Amniotic stem cell (primary cell): ENCODE results near the gene BCL2L2.

Experiments used
- DNase-seq: peaks from one replicate; lab custom pipeline; 2025; lab: John Stamatoyannopoulos, UW

BCL2L2 gene

GRCh38 chr14:23299986-23300686 lies 6.5 kb upstream of the BCL2L2 start:
- no peak for DNase-seq

- no peak for DNase-seq
Measured at GRCh38 chr14:23300687-23301223, 5.9 kb upstream of the BCL2L2 start.

DNA sequence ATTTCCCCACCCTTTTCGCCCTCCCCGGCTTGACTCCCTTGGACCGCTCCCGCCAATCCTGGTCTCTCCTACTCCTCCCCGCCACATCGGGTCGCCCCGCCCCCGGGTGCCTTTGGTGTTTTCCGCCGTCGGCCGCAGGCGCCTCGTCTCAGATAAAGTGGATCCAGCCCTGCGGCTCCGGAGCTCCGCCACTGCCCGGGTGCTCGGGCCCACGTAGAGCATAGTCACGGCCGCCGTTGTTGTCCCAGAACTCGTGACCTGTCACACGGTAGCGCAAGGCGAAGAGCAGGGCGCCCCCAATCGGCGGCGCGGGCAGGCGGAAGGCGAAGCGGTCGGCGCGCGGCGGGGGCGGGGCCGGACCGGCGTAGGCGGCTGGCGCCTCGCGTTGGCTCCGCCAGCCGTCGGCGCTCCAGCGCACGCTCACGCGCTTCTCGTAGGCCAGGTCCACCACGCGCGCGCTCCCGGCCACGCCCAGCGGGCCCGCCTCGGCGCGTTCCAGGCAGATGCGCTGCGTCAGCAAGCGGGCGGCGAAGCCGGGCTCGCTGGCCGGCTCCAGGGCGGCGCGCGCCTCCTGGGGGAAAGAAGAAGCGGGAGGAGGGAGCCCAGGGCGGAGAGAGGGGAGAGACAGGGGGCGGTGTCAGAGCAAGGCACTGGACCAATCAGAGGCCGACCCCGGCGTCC lies 5.2 kb upstream of the BCL2L2 start:
- peak; percentile 97 for DNase-seq

DNA sequence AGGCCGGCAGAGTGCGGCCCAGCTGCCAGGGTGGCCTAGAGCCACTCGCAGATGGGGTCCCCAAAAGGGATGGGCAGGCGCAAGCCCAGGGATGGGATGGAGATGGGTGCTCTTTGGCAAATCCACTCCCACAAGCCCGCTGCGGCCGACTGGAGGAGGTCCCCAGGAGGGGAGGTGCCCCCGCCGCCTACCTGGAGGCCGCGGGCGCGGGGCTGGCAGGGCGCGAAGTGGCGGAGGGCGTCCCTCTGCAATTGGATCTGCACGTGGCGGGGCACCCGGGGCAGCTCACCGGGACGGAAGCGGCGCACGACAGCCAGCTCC lies 4.7 kb upstream of the BCL2L2 start:
- DNase-seq, result no peak

DNA sequence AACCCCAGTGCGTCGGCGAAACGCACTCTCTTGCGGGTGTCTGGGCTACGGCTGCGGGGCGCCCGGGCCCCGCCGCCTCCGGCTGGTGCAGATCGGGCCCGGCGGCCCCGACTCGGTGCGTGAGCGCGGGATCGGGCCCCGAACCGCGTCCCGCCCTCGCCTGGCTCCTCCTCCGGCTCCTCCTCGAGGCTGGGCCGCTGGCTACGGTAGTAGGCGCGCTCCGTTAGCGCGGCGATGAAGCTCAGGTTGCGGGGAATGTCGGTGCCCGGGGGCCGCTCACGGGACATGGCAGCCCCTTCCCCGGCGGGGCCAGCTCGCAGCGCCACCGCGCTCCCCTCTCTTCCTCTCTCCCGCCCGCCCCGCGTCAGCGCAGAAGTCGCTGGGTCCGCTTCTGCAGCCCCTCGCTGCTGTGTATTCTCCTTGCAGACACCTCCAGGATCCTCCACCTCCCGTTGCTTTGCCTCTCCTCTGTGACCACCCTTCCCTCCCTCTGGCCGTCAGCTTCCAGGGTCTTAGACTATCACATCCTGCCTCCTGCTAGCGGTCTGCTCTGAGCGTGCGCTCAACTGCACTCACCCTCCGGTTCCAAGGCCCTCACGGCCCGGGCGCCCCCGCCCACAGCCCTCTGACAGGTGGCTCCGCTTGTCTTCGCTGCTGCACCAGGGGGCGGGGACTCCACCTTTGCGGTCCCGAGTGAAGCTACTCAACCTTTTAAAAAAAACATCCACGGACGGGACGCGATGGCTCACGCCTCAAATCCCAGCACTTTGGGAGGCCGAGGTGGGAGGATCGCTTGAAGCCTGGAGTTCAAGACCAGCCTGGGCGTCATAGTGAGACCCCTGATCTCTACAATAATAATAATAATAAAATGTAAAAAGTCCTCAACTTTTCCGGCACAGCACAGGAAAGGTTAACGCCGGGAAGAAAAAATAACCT lies 4.1 kb upstream of the BCL2L2 start, which contains the start of gene PPP1R3E:
Gene PPP1R3E (minus strand): TSS at position 570 of the 936 bp plus-strand sequence. CDS start 283 bp downstream, at position 287.
- DNase-seq, result no peak

DNA sequence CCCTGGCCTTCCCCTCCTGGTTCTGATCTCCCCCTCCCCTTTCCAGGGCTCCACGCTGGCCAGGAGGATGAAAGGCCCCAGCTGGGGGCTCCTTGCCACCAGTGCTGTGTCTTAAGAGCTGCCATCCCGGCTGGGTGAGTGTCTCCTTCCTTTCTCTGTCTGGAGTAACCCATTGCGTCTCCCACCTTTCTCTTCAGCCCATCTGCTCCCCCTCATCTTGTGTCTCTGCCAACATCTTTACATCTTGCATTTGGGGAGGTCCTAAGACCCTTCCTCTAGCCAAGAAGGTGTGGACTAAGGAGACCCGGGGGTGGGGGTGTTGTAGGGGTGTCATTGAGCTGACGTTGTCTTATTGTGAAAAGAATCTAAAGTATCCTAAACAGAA lies 505 bp downstream of the BCL2L2 start:
- no peak for DNase-seq

DNA sequence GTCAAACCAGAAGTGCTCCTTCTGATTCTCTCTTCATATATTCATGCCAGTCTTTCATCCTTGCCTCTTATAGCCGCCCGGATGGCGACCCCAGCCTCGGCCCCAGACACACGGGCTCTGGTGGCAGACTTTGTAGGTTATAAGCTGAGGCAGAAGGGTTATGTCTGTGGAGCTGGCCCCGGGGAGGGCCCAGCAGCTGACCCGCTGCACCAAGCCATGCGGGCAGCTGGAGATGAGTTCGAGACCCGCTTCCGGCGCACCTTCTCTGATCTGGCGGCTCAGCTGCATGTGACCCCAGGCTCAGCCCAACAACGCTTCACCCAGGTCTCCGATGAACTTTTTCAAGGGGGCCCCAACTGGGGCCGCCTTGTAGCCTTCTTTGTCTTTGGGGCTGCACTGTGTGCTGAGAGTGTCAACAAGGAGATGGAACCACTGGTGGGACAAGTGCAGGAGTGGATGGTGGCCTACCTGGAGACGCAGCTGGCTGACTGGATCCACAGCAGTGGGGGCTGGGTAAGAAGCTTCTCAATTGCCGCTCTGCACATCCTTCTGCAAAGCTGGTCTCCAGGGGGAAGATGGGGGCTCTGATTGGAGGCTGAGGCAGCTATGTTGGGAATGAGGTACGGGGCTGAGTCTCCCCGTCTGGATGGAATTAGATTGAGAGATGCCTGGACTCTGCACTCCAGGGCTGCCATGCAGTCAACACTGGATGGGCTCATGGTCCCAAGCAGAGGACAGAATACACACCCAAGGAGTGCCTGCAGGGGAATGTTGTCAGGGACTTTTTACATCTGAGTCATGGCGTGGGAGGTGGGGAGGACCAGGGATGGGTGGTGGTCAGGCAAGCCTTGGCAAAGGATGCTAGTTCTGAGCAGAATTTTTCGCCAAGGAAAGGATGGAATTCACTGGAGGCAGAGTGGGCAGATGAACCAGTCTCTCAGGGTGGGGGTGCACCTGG lies 1.3 kb downstream of the BCL2L2 start:
- no peak for DNase-seq

DNA sequence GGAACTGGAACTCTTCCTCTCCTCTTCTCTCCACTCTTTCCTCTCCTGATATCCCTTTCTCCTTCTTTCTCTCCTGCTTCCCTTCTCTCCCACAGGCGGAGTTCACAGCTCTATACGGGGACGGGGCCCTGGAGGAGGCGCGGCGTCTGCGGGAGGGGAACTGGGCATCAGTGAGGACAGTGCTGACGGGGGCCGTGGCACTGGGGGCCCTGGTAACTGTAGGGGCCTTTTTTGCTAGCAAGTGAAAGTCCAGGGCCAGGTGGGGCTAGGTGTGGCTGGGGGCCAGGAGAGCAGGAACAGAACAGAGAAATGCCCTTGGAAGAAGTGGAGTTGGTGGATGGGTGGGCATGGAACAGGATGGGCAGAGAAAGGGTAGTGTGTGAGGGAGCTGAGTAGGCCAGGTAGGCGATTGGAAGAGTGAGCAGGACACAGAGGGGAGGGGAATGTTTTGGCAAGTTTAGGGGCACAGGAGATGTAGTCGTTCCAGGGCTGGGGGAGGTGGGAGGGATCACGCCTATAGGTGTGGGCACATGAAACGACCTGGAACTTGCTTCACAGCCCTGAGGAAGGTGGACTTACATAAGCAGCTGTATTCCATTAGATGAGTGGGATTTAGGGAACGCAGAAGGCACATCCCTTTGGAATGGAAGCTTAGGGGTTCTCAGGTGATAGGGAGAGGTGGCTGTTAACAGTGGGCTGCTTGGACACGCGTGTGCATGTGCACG lies 2.2 kb downstream of the BCL2L2 start:
- DNase-seq, result no peak

DNA sequence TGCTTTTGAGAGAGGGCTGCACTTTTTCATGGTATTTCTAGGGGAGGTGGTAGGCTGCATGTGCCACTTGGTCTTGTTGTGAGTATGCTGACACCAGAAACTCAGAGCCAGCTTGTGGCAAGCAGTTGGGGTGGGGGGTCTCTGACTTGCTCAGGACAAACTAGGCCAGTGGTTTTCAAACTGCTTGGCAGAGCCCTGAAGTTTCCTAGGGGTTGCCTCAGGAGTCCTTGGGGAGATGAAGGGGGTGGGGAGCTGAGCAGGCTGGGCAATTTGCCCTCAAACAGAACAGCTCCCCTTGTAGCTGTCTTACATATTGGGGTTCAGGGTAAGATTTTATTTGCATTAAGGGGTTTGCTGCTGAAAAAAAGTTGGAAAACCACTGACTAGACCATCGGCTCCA lies 3.9 kb downstream of the BCL2L2 start:
- no peak for DNase-seq

- DNase-seq, result no peak
Measured at GRCh38 chr14:23316300-23316699, 9.7 kb downstream of the BCL2L2 start.

DNA sequence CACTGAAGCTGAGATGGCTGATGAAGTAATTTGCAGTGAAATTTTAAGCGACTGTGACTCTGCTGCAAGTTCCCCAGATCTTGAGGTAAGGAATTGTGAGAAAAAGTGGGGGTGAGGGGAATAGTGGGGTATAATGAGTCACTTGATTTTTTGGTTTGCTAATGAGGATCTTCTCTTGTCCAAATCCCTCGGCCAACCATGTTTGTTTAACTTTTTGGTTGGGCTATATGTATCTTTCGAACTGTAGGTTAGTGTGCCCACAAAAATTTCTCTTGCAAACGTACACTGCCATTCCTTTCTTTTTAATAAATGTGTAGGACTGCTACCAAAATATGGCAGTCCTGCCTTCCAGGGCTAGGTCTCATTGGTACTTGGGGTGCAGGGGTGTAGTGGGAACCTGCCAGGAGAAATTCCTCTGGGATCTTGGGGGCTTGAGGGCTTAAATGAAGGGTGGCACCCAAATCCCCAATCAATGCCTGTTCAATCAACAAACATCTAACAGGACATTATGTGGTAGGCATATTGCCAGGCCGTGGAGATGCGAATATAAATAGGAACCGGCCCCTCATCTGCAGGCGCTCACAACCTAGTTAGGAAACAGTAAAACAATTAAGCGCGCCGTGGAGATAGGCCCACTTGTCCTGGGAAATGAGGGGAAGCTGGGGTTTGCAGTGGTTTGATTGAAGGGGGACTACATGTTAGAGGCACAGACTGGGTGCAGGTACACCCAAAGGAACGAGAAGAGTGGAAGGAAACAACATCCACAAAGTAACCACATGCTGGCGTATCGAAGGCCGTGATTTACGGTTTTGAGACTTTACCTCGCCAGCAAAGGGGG lies 13.3 kb downstream of the BCL2L2 start:
- DNase-seq, result no peak

DNA sequence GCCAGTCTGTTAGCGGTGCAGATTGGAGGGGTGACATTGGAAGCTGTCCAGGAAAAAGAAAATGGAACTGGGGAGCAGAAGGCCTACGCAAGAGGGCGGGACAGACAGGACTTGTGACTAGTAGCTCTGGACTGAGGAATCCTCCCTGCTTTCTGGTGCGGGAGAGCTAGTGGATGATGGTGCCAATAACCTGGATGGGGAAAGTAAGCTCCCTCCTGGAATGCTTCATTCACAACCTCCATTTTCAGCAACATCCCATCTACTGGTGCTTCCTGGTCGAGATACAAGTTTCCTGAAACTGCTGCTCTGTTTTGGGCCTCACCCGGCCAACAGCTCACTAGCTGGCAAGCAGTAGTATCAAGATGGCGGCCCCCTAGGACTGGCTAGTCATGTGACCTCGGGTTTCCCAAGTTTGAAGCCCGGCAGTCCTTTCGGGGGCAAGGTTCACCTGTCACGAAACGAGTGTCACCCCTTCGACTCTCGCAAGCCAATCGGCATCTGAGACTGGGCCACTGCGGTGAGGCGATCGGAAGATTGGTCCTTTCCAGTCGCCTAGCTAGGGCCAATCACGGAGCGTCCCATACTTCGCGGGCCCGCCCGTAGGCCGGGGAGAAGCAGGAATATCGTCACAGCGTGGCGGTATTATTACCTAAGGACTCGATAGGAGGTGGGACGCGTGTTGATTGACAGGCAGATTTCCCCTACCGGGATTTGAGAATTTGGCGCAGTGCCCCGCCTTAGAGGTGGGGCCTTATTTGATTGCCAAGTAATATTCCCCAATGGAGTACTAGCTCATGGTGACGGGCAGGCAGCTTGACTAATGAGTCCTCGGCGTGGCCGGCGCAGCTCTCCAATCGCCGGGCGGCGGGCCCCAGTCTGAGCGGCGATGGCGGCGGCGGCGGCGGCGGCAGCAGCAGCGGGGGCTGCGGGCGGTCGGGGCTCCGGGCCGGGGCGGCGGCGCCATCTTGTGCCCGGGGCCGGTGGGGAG lies 14.2 kb downstream of the BCL2L2 start, which contains the start of gene PABPN1:
Gene PABPN1 (plus strand): TSS at position 874 of the 988 bp plus-strand sequence. CDS start 13 bp downstream, at position 887.
- DNase-seq, result peak; percentile 99

- DNase-seq, result peak; percentile 33
Measured at GRCh38 chr14:23321572-23322547, 15.2 kb downstream of the BCL2L2 start.

DNA sequence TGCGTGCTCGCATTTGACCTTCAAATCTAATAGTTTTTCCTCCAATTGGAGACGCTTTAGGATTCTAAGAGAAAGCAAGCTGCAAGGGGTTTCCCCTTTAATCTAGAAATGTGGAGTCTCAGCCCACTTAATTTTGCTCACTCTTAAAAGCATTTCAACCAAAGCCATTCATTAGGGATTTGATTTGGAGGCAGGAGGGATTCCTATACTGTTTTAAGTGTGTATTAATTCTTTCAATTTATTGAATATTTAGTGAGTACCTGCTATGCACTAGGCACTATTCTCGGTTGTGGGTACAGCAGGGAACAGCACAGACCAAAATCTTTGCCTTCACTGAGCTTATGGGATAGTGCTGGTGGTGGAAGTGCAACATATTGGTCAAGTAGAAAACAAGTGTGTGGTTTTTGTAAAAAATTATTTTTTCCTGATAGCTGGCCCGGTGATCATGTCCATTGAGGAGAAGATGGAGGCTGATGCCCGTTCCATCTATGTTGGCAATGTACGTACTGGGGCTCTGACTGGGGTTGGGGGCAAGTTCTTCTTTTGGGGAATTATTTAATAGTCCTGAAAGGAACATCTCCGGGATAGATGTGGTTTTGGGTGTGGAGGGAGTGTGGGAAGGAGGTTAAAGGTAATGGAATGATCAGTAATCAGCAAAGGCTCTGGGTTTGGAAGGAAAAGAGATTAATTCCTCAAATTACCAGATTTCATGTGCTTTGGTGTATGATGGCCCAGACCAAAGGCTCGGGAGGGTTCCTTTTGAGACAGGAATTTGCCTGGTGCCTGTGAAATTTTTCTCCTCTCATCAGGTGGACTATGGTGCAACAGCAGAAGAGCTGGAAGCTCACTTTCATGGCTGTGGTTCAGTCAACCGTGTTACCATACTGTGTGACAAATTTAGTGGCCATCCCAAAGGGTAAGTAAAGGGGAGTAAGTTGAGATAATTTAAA lies 16.2 kb downstream of the BCL2L2 start:
- no peak for DNase-seq

DNA sequence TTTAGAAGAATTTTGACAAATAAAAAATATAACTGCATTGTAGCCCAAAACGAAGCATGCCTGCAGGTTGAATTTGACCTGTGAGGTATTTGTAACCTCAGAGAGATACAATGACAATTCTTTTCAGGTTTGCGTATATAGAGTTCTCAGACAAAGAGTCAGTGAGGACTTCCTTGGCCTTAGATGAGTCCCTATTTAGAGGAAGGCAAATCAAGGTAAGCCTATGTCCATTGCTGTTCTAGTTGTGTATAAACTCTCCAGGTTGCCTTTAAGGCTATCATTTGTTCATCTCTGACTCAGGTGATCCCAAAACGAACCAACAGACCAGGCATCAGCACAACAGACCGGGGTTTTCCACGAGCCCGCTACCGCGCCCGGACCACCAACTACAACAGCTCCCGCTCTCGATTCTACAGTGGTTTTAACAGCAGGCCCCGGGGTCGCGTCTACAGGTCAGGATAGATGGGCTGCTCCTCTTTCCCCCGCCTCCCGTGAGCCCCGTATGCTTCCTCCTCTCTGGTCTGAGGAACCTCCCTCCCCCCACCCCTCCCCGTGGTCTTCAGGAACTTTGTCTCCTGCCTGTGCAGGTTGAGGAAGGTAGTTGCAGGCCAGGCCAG lies 17.3 kb downstream of the BCL2L2 start:
- DNase-seq, result no peak
